GM12801 (cell line): Measurements from ENCODE around the gene MARK3.

Experiments used
- CTCF ChIP-seq: IDR thresholded peaks from one replicate; pipeline ENCODE4 v1.5.1; 2011; ENCODE audit warnings: control low read depth; ENCODE audit not compliant: insufficient read length; ENCODE audit errors: extremely low read depth

MARK3 gene

DNA sequence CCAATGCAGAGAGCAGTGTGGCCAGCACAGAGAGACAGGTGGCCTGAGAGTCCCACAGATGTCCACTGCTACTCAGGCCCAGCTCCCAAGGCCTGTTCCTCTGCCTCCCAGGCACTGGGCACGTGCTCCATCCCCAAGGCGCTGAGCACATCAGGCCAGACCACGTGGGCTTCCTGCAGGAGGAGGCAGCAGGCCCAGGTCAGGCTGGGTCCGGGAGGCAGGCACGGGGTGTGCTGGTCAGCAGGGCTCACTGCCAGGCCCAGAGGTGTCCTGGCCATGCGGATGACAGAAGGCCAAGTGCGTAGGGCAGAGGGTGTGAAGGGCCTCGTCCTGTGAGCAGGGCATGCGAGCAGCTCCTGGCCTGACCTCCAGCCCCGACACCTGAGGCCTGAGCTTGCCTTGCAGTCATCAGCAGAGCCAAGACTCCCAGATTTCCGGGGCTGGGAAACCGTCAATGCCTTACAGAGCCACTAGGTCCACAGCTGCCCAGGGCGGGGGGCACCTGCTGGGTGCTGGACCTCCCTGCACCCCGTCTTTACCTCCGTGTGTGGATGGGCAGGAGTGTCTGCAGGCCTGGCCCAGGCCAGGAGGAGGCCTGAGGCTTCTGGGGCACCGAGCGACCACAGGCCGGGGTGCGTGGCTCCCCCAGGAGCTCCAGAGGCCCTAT lies 158.6 kb downstream of the MARK3 start:
- no peak for TF ChIP-seq CTCF

GRCh38 chr14:103544388-103545218 lies 159.4 kb downstream of the MARK3 start:
- TF ChIP-seq CTCF, result no peak

DNA sequence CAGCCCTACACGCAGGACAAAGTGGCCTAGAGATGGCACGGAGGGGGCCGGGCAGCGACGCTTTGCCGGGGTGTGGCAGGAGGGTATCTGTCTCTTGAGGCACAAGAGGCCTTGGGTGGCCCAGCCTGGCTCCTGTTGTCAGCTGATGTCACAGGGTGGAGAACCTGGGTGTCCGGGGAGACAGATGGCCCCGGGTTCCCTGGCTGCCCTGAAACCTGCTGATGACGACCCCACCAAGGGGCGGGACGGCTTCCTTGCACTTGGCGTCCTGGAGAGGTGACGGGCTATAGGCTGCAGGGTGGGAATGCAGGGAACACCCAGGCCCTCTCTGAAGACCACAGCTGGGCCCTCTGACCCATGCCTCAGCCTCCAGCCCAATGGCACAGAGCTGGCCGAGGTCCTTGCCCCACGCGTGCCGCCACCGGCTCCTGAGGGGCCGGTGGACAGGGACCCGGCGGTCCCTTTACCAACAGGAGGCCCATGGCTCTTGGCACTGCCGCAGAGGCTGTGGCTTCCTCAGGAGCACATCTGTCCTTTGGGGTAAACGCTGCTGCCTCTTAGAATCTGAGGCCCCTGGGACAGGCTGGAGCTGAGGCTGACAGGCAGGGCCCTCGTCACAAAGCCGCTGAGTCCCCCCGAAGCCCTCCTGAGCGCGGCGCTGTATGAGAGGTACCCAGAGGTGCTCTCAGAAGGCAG lies 160.2 kb downstream of the MARK3 start:
- no peak for TF ChIP-seq CTCF

GRCh38 chr14:103545915-103546651 lies 160.9 kb downstream of the MARK3 start:
- TF ChIP-seq CTCF, result no peak

DNA sequence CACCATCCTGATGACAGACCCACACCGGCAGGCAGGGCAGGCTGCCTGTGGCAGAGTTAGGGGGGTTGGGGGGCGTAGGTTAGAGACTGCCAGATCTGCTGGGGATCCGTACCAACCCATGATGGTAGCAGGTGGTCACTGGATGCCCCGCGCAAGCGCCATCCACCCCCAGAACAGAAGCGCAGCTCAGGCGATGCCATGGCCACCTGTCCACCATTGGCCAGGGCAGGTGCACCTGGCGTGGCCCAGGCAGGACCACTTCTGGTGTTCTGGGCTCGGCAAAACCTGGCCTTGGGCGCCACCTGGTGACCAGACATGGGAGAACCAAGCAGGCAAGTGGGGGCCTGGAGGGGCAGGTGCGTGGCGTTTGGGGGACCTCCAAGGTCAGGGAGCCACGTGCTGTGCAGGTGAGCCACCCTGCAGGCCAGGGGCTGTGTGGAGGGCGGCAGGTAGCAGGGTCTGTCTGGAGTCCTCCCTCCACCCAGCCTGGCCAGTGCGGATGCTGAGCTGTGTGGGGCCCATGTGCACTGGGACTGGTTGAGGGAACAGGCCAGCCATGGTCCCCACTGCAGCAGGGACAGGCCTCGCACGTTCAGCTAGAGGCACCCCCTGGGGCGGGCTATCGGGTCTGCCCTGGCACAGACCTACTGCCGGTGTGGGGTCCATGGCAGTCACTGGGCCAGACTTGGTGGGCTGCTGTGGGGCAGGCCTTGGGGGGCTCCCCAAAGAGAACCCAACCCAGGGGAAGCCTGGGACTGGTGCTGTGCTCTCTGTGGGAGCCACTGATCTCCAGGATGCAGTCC lies 161.6 kb downstream of the MARK3 start:
- no peak for TF ChIP-seq CTCF

DNA sequence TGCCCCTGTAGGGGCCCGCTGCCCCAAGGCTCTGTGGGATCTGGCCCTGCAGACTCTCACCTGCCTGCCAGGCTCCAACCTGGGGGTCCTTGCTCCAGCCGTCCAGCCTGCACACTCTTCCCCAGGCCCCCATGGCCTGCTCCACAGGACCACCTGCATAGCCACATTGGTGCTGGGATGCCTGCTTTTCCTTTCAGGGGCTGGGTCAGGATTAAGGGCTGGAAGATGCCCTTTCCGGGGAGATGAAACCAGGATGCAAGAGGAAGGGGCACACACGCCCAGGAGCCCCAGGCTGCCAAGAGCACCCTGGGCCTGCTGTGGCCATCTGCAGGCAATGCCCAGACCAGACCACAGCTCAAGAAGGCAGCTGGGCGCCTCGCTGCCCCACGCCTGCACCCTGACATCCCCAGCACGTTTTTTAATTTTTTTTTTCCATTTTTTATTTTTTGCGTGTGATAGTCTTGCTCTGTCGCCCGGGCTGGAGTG lies 162.3 kb downstream of the MARK3 start:
- no peak for TF ChIP-seq CTCF
